CD4-positive, alpha-beta T cell treated with Interleukin-1 beta for 1 hour (primary cell): ENCODE data around the gene TSNAXIP1.
A peak's percentile ranks its signal among the peaks of the same experiment; 100 is the strongest.
"Not testable (repeated sequence)": the region's sequence is repeated elsewhere in the genome, so short reads cannot be mapped to it uniquely, and the experiment has no call there.

ENCODE experiments used
- DNase-seq, 2 donors: peaks; one replicate each; pipeline ENCODE4 v3.0.0-alpha.2; 2020 to 2022

Gene TSNAXIP1

GRCh38 chr16:67862623-67863583 lies 56.2 kb downstream of the TSNAXIP1 start:
- no peak for DNase-seq

- DNase-seq = not testable (repeated sequence)
These were observed 57.4 kb downstream of the TSNAXIP1 start for GRCh38 chr16:67864044-67864443.

GRCh38 chr16:67864594-67864993 lies 57.9 kb downstream of the TSNAXIP1 start:
- no peak for DNase-seq

- peak; percentile 18 to 34 for DNase-seq
These were observed 58.6 kb downstream of the TSNAXIP1 start for GRCh38 chr16:67865318-67865717.

GRCh38 chr16:67868290-67868689 lies 61.6 kb downstream of the TSNAXIP1 start:
- DNase-seq = no peak

- no peak for DNase-seq
These were observed 63.0 kb downstream of the TSNAXIP1 start for GRCh38 chr16:67869653-67870052.

- DNase-seq = no peak
These were observed 64.6 kb downstream of the TSNAXIP1 start for GRCh38 chr16:67871256-67871655.

GRCh38 chr16:67872131-67872630 lies 65.5 kb downstream of the TSNAXIP1 start:
- DNase-seq = no peak

- DNase-seq = peak; percentile 87 to 91
These were observed 66.1 kb downstream of the TSNAXIP1 start, which contains the start of gene EDC4 for GRCh38 chr16:67872631-67873434. TSS of gene EDC4 (plus strand) at chr16:67873052. CDS start at chr16:67873262, 210 bp downstream.

GRCh38 chr16:67873435-67874370 lies 67.0 kb downstream of the TSNAXIP1 start:
- DNase-seq = no peak

- no peak for DNase-seq
These were observed 67.7 kb downstream of the TSNAXIP1 start for GRCh38 chr16:67874372-67874771.

GRCh38 chr16:67877064-67877463 lies 70.4 kb downstream of the TSNAXIP1 start:
- no peak for DNase-seq
